Stimulated activated CD8-positive, alpha-beta memory T cell treated with anti-CD3 and anti-CD28 coated beads, Interleukin-4, amount 100 ng/mL, for 1 hour (primary cell): ENCODE results near the gene ELOVL6.
"Not testable (repeated sequence)": the region's sequence is repeated elsewhere in the genome, so short reads cannot be mapped to it uniquely, and the experiment has no call there.

ENCODE experiments used
- DNase-seq, 2 donors: peaks; one replicate each; pipeline ENCODE4 v3.0.0-alpha.2; 2020; ENCODE audit warnings: low read depth in 2 of 2, low spot score in 1 of 2

Gene ELOVL6

GRCh38 chr4:110163327-110164069 lies 34.9 kb downstream of the ELOVL6 start:
- DNase-seq, result no peak

- no peak for DNase-seq
These were observed 37.8 kb downstream of the ELOVL6 start for GRCh38 chr4:110160618-110161017.

GRCh38 chr4:110159541-110159940 lies 38.9 kb downstream of the ELOVL6 start:
- DNase-seq, result no peak

GRCh38 chr4:110157580-110157979 lies 40.8 kb downstream of the ELOVL6 start:
- no peak for DNase-seq

GRCh38 chr4:110157166-110157565 lies 41.2 kb downstream of the ELOVL6 start:
- not testable (repeated sequence) for DNase-seq

GRCh38 chr4:110156442-110156841 lies 42.0 kb downstream of the ELOVL6 start:
- DNase-seq, result no peak

- no peak for DNase-seq
These were observed 42.8 kb downstream of the ELOVL6 start for GRCh38 chr4:110155654-110156053.

- no peak for DNase-seq
These were observed 43.8 kb downstream of the ELOVL6 start for GRCh38 chr4:110154582-110154981.

- no peak for DNase-seq
These were observed 46.0 kb downstream of the ELOVL6 start for GRCh38 chr4:110152386-110152785.

GRCh38 chr4:110149089-110149488 lies 49.3 kb downstream of the ELOVL6 start:
- no peak for DNase-seq

GRCh38 chr4:110142461-110142860 lies 56.0 kb downstream of the ELOVL6 start:
- no peak for DNase-seq

- no peak for DNase-seq
These were observed 58.6 kb downstream of the ELOVL6 start for GRCh38 chr4:110139815-110140214.

- no peak for DNase-seq
These were observed 59.3 kb downstream of the ELOVL6 start for GRCh38 chr4:110139111-110139510.

GRCh38 chr4:110138551-110138950 lies 59.9 kb downstream of the ELOVL6 start:
- no peak for DNase-seq

GRCh38 chr4:110137829-110138228 lies 60.6 kb downstream of the ELOVL6 start:
- DNase-seq, result no peak

- DNase-seq, result no peak
These were observed 62.9 kb downstream of the ELOVL6 start for GRCh38 chr4:110135523-110135922.

GRCh38 chr4:110135076-110135475 lies 63.3 kb downstream of the ELOVL6 start:
- no peak for DNase-seq

GRCh38 chr4:110134269-110134869 lies 64.0 kb downstream of the ELOVL6 start:
- DNase-seq, result no peak

- DNase-seq, result no peak
These were observed 65.3 kb downstream of the ELOVL6 start for GRCh38 chr4:110132816-110133719.

GRCh38 chr4:110131916-110132315 lies 66.5 kb downstream of the ELOVL6 start:
- no peak for DNase-seq

GRCh38 chr4:110130576-110131358 lies 67.6 kb downstream of the ELOVL6 start:
- no peak for DNase-seq
